Mucosa of stomach (tissue), 1 donor: ENCODE measurements around the gene OR51T1.
"Not testable (repeated sequence)": the region's sequence is repeated elsewhere in the genome, so short reads cannot be mapped to it uniquely, and the experiment has no call there.

Experiments used
- H3K27me3 ChIP-seq: one replicate; pipeline ENCODE4 v1.7.0; 2013; ENCODE audit warnings: mild to moderate bottlenecking, low read length; ENCODE audit not compliant: control insufficient read depth, insufficient read depth
- H3K36me3 ChIP-seq: one replicate; pipeline ENCODE4 v1.7.0; 2013; ENCODE audit warnings: low read length; ENCODE audit not compliant: control insufficient read depth, insufficient read depth
- H3K4me1 ChIP-seq: one replicate; pipeline ENCODE4 v1.7.0; 2013; ENCODE audit warnings: mild to moderate bottlenecking, low read length; ENCODE audit not compliant: control insufficient read depth, insufficient read depth
- H3K4me3 ChIP-seq: one replicate; pipeline ENCODE4 v1.7.0; 2013; ENCODE audit warnings: low read length
- H3K9ac ChIP-seq: one replicate; pipeline ENCODE4 v1.7.0; 2013; ENCODE audit warnings: mild to moderate bottlenecking, low read length, moderate library complexity
- H3K9me3 ChIP-seq: one replicate; pipeline ENCODE4 v1.7.0; 2013; ENCODE audit warnings: mild to moderate bottlenecking, low read length, moderate library complexity; ENCODE audit not compliant: control insufficient read depth
- donor health status: Pancreatic carcinoma.

The OR51T1 gene

GRCh38 chr11:4881860-4882500 lies at the start of gene OR51T1:
OR51T1 (plus strand) TSS chr11:4881900; CDS start chr11:4881900, 0 bp downstream.
- no peaks in the 10 kb centered on the region for H3K9me3 ChIP-seq
- H3K4me3 ChIP-seq, result no peak within 1 kb of the TSS
- no peaks in the 10 kb centered on the region for H3K4me1 ChIP-seq
- H3K9ac ChIP-seq, result no peak within 1 kb of the TSS
- H3K27me3 ChIP-seq, result no peaks in the 10 kb centered on the region
- no peaks in the 10 kb centered on the region for H3K36me3 ChIP-seq

- Histone ChIP-seq H3K4me3 (no peak overlapping the region), H3K36me3 (no peaks in the 10 kb centered on the region), H3K27me3 (no peaks in the 10 kb centered on the region), H3K9me3 (no peaks in the 10 kb centered on the region), H3K9ac (no peak overlapping the region), H3K4me1 (no peaks in the 10 kb centered on the region)
These were observed 41.7 kb upstream of the OR51T1 start for GRCh38 chr11:4839851-4840549.

- H3K4me1 ChIP-seq, result no peaks in the 10 kb centered on the region
- no peaks in the 10 kb centered on the region for H3K9me3 ChIP-seq
- no peaks in the 10 kb centered on the region for H3K27me3 ChIP-seq
- H3K4me3 ChIP-seq, result no peak within 1 kb of the TSS
- no peaks in the 10 kb centered on the region for H3K36me3 ChIP-seq
- no peak within 1 kb of the TSS for H3K9ac ChIP-seq
These were observed 32.7 kb upstream of the OR51T1 start, which contains the start of gene OR51S1 for GRCh38 chr11:4848908-4849532. OR51S1 (minus strand) TSS chr11:4849208; CDS start chr11:4849208, 0 bp downstream.

GRCh38 chr11:4851033-4851432 lies 30.7 kb upstream of the OR51T1 start:
- Histone ChIP-seq H3K27me3 (no peaks in the 10 kb centered on the region), H3K4me3 (no peak overlapping the region), H3K36me3 (no peaks in the 10 kb centered on the region), H3K9me3 (no peaks in the 10 kb centered on the region), H3K4me1 (no peaks in the 10 kb centered on the region), H3K9ac (no peak overlapping the region)

GRCh38 chr11:4854286-4854685 lies 27.4 kb upstream of the OR51T1 start:
- H3K9ac ChIP-seq, H3K4me3 ChIP-seq, H3K36me3 ChIP-seq, H3K27me3 ChIP-seq, H3K9me3 ChIP-seq, H3K4me1 ChIP-seq: not testable (repeated sequence)

- Histone ChIP-seq H3K27me3 (no peaks in the 10 kb centered on the region), H3K9ac (no peak overlapping the region), H3K4me1 (no peaks in the 10 kb centered on the region), H3K4me3 (no peak overlapping the region), H3K9me3 (no peaks in the 10 kb centered on the region), H3K36me3 (no peaks in the 10 kb centered on the region)
These were observed 19.1 kb upstream of the OR51T1 start for GRCh38 chr11:4862447-4863236.

GRCh38 chr11:4863876-4864275 lies 17.8 kb upstream of the OR51T1 start:
- no peaks in the 10 kb centered on the region for H3K9me3 ChIP-seq
- no peaks in the 10 kb centered on the region for H3K36me3 ChIP-seq
- H3K27me3 ChIP-seq, result no peaks in the 10 kb centered on the region
- H3K4me1 ChIP-seq, result no peaks in the 10 kb centered on the region
- no peak overlapping the region for H3K4me3 ChIP-seq
- no peak overlapping the region for H3K9ac ChIP-seq

GRCh38 chr11:4865855-4866254 lies 15.8 kb upstream of the OR51T1 start:
- Histone ChIP-seq H3K4me3 (no peak overlapping the region), H3K9ac (no peak overlapping the region), H3K4me1 (no peaks in the 10 kb centered on the region), H3K36me3 (no peaks in the 10 kb centered on the region), H3K27me3 (no peaks in the 10 kb centered on the region), H3K9me3 (no peaks in the 10 kb centered on the region)

GRCh38 chr11:4881188-4881587 lies 512 bp upstream of the OR51T1 start:
- Histone ChIP-seq H3K27me3 (no peaks in the 10 kb centered on the region), H3K9me3 (no peaks in the 10 kb centered on the region), H3K9ac (no peak overlapping the region), H3K36me3 (no peaks in the 10 kb centered on the region), H3K4me3 (no peak overlapping the region), H3K4me1 (no peaks in the 10 kb centered on the region)

- Histone ChIP-seq H3K27me3 (no peaks in the 10 kb centered on the region), H3K4me3 (no peak overlapping the region), H3K36me3 (no peaks in the 10 kb centered on the region), H3K9me3 (no peaks in the 10 kb centered on the region), H3K9ac (no peak overlapping the region), H3K4me1 (no peaks in the 10 kb centered on the region)
These were observed 843 bp downstream of the OR51T1 start for GRCh38 chr11:4882543-4882942.

GRCh38 chr11:4884361-4884760 lies 2.7 kb downstream of the OR51T1 start:
- no peaks in the 10 kb centered on the region for H3K4me1 ChIP-seq
- no peaks in the 10 kb centered on the region for H3K9me3 ChIP-seq
- H3K36me3 ChIP-seq, result no peaks in the 10 kb centered on the region
- H3K4me3 ChIP-seq, result no peak overlapping the region
- H3K9ac ChIP-seq, result no peak overlapping the region
- H3K27me3 ChIP-seq, result no peaks in the 10 kb centered on the region

- H3K27me3 ChIP-seq, result no peaks in the 10 kb centered on the region
- no peaks in the 10 kb centered on the region for H3K9me3 ChIP-seq
These were observed 4.5 kb downstream of the OR51T1 start for GRCh38 chr11:4886186-4886585.

More at GRCh38 chr11:4886186-4886585, 4.5 kb downstream of the OR51T1 start:
- Histone ChIP-seq H3K4me3 (no peak overlapping the region), H3K36me3 (no peaks in the 10 kb centered on the region), H3K4me1 (no peaks in the 10 kb centered on the region), H3K9ac (no peak overlapping the region)
